ENCODE data around the gene CD48.

Gene CD48

DNA sequence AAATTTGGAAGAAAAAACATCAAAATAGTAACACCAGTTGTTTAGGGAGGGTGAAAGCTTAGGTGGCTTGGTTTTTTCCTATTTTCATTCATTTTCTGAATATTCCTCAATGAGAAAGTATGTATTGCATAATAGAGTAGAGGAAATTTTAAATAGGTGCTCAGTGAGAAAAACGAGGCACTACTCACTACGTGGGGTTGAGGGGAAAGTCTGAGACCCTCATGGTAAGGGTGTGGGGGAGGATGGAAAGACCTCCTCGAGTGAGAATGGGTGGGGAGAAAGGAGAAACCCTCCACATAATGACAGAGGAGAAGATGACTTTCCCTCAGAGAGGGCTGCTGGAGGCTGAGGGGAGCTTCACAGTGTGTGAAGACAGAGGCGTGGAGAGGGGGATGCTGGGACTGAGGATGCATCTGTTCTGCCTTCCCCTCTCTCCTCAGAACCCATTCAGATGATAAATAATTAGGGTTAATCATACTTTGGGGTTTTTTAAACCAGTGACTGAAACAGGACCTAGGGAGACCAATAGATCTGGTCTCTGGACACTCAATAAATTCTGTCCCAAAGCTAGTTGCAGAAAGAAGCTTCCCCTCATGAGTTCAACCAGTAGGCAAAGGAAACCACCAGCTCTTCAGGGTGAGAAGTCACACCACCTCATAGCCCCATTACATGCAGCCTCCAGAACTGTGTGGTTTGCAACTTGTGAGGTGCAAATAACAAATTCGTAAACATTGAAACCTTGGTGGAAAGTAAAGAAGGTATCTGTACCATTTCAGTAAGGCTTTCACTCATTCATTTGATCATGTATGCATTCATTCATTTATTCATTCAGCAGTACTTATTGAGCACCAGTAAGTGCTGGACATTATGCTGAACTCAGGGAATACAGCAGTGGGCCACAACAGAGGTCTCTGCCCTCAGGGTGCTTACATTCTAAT lies 44.6 kb upstream of the CD48 start:
- TF ChIP-seq CTCF (IDR thresholded peaks at IDR 0.05), result no peak
- H3K9ac ChIP-seq, result no peak overlapping the region
- H3K27me3 ChIP-seq (ENCODE audit: control insufficient read depth, insufficient read depth, low read length), result no peaks in the 10 kb centered on the region
- no peak overlapping the region for H2AFZ ChIP-seq
- no peak overlapping the region for H3K4me2 ChIP-seq (ENCODE audit: low read length)
- H3K27ac ChIP-seq, result no peak overlapping the region
- H3K79me2 ChIP-seq, result no peaks in the 10 kb centered on the region
- H3K9me3 ChIP-seq (ENCODE audit: control insufficient read depth, low read length), result no peaks in the 10 kb centered on the region
- H3K4me1 ChIP-seq, result no peaks in the 10 kb centered on the region
- H3K36me3 ChIP-seq (ENCODE audit: control insufficient read depth, insufficient read depth, low read length), result no peaks in the 10 kb centered on the region
- H3K4me3 ChIP-seq (ENCODE audit: low read depth, low read length), result no peak overlapping the region

GRCh38 chr1:160755461-160755860 lies 43.8 kb upstream of the CD48 start:
- H3K36me3 ChIP-seq (ENCODE audit: control insufficient read depth, insufficient read depth, low read length), result no peaks in the 10 kb centered on the region
- no peaks in the 10 kb centered on the region for H3K4me1 ChIP-seq
- no peaks in the 10 kb centered on the region for H3K9me3 ChIP-seq (ENCODE audit: control insufficient read depth, low read length)
- TF ChIP-seq CTCF (IDR thresholded peaks at IDR 0.05), result no peak
- H3K9ac ChIP-seq, result no peak overlapping the region
- H3K27ac ChIP-seq, result no peak overlapping the region
- no peak overlapping the region for H2AFZ ChIP-seq
- H3K4me2 ChIP-seq (ENCODE audit: low read length), result no peak overlapping the region
- no peaks in the 10 kb centered on the region for H3K27me3 ChIP-seq (ENCODE audit: control insufficient read depth, insufficient read depth, low read length)
- H3K4me3 ChIP-seq (ENCODE audit: low read depth, low read length), result no peak overlapping the region
- no peaks in the 10 kb centered on the region for H3K79me2 ChIP-seq

DNA sequence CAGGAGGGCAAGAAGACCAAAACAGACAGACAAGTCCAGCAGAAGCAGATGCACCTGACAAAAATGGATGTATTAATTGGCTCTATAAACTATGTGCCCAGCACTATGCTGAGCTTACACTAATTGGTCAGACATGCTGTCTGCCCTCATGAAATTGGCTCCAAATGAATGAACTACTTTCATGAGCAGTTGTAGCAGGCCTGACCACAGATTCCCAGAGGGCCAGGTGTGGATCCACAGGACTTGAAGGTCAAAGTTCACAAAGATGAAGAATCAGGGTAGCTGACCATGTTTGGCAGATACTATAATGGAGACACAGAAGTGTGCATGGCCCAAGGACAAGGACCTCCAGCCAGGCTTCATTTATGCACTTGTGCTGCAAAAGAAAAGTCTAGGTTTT lies 42.0 kb upstream of the CD48 start:
- TF ChIP-seq CTCF (IDR thresholded peaks at IDR 0.05), result no peak

DNA sequence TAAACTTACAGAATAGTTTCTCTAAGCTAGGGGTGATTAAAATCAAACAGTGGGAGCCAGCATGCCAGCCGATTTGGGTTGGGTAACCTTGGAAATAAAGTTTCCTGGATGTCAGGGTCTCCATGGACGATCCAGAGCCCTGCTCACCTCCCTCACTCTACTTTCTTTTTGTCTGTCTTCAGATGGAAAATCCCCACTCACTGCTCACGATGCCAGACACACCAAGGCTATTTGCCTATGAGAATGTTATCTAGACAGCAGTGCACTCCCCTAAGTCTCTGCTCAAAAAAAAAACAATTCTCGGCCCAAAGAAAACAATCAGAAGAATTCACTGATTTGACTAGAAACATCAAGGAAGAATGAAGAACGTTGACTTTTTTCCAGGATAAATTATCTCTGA lies 41.3 kb upstream of the CD48 start:
- Histone ChIP-seq H2AFZ (no peak overlapping the region), H3K36me3 (ENCODE audit: control insufficient read depth, insufficient read depth, low read length) (no peaks in the 10 kb centered on the region), H3K4me2 (ENCODE audit: low read length) (no peak overlapping the region), H3K27ac (no peak overlapping the region), H3K79me2 (no peaks in the 10 kb centered on the region), H3K27me3 (ENCODE audit: control insufficient read depth, insufficient read depth, low read length) (no peaks in the 10 kb centered on the region), H3K9me3 (ENCODE audit: control insufficient read depth, low read length) (no peaks in the 10 kb centered on the region), H3K4me3 (ENCODE audit: low read depth, low read length) (no peak overlapping the region), H3K4me1 (no peaks in the 10 kb centered on the region), H3K9ac (no peak overlapping the region)
- no peak for TF ChIP-seq CTCF (IDR thresholded peaks at IDR 0.05)

More for the DNA sequence above, 42.0 kb upstream of the CD48 start:
- Histone ChIP-seq H3K4me2 (ENCODE audit: low read length) (no peak overlapping the region), H2AFZ (no peak overlapping the region), H3K4me3 (ENCODE audit: low read depth, low read length) (no peak overlapping the region), H3K27me3 (ENCODE audit: control insufficient read depth, insufficient read depth, low read length) (no peaks in the 10 kb centered on the region), H3K36me3 (ENCODE audit: control insufficient read depth, insufficient read depth, low read length) (no peaks in the 10 kb centered on the region), H3K9ac (no peak overlapping the region), H3K79me2 (no peaks in the 10 kb centered on the region), H3K9me3 (ENCODE audit: control insufficient read depth, low read length) (no peaks in the 10 kb centered on the region), H3K4me1 (no peaks in the 10 kb centered on the region), H3K27ac (no peak overlapping the region)

GRCh38 chr1:160752406-160752805 lies 40.8 kb upstream of the CD48 start:
- H3K27me3 ChIP-seq (ENCODE audit: control insufficient read depth, insufficient read depth, low read length), result no peaks in the 10 kb centered on the region
- no peaks in the 10 kb centered on the region for H3K36me3 ChIP-seq (ENCODE audit: control insufficient read depth, insufficient read depth, low read length)
- H2AFZ ChIP-seq, result no peak overlapping the region
- no peaks in the 10 kb centered on the region for H3K9me3 ChIP-seq (ENCODE audit: control insufficient read depth, low read length)
- H3K4me3 ChIP-seq (ENCODE audit: low read depth, low read length), result no peak overlapping the region
- no peak for TF ChIP-seq CTCF (IDR thresholded peaks at IDR 0.05)
- H3K79me2 ChIP-seq, result no peaks in the 10 kb centered on the region
- no peak overlapping the region for H3K27ac ChIP-seq
- H3K4me1 ChIP-seq, result no peaks in the 10 kb centered on the region
- H3K4me2 ChIP-seq (ENCODE audit: low read length), result no peak overlapping the region
- no peak overlapping the region for H3K9ac ChIP-seq
